Panc1 (cell line): ENCODE measurements around the gene RNASE11.

Experiments used
- CTCF ChIP-seq: fragments of 450-650 bp; IDR thresholded peaks from 2 replicates; pipeline ENCODE4 v1.5.1; 2017; ENCODE audit warnings: mild to moderate bottlenecking
- POLR2AphosphoS5 ChIP-seq: IDR thresholded peaks from 2 replicates; pipeline ENCODE4 v1.6.1; 2012; ENCODE audit warnings: mild to moderate bottlenecking, low read depth, low read length, moderate library complexity
- SIN3A ChIP-seq: IDR thresholded peaks from 2 replicates; pipeline ENCODE4 v1.6.1; 2012; ENCODE audit warnings: low read depth, mild to moderate bottlenecking, low read length, moderate library complexity, borderline replicate concordance; ENCODE audit not compliant: insufficient read depth
- TCF7L2 ChIP-seq: IDR thresholded peaks from 2 replicates; pipeline ENCODE4 v1.6.1; 2011; ENCODE audit warnings: mild to moderate bottlenecking, low read depth, low read length, inconsistent platforms

GRCh38 chr14:20627346-20628027 lies 39.7 kb upstream of the RNASE11 start:
- TF ChIP-seq CTCF (no peak), SIN3A (no peak), TCF7L2 (no peak), POLR2AphosphoS5 (no peak)
